OCI-LY3 (cell line): ENCODE data around the gene DAGLA.

ENCODE experiments used
- EZH2phosphoT487 ChIP-seq: fragments of 200-600 bp; shearing (Covaris generic); IDR thresholded peaks from 2 replicates; pipeline ENCODE4 v1.6.1; 2018; ENCODE audit warnings: antibody characterized with exemption, mixed run types, low read depth
- TF ChIP-seq, protein P1 (sequence below): fragments of 200-600, 300-600 bp; sonication (generic); IDR thresholded peaks from 2 replicates; pipeline ENCODE4 v1.5.1; 2014; ENCODE audit warnings: antibody characterized with exemption, low read length, low read depth

DNA sequence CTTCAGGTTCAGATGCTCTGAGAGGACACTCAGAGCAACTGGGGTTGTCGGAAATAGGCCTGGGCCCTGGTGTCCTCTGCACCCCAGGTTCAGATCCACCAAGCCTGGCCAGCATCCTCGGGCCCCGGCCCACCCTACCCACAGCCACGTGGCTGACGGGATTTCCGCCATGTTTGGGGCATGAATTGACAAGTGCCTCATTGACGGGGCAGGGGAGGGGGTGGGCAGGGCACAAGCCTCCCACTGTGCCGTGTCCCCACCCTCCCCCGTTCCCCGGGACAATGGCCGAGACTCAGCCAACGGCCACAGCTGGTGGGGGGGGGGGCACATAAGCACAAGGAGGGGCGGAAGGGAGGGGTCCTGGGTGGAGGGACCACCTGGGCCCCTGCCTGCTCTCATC lies 80.8 kb downstream of the DAGLA start:
- TF ChIP-seq, protein P1, sequence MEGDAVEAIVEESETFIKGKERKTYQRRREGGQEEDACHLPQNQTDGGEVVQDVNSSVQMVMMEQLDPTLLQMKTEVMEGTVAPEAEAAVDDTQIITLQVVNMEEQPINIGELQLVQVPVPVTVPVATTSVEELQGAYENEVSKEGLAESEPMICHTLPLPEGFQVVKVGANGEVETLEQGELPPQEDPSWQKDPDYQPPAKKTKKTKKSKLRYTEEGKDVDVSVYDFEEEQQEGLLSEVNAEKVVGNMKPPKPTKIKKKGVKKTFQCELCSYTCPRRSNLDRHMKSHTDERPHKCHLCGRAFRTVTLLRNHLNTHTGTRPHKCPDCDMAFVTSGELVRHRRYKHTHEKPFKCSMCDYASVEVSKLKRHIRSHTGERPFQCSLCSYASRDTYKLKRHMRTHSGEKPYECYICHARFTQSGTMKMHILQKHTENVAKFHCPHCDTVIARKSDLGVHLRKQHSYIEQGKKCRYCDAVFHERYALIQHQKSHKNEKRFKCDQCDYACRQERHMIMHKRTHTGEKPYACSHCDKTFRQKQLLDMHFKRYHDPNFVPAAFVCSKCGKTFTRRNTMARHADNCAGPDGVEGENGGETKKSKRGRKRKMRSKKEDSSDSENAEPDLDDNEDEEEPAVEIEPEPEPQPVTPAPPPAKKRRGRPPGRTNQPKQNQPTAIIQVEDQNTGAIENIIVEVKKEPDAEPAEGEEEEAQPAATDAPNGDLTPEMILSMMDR = no peak
- TF ChIP-seq EZH2phosphoT487 = no peak
